Posterior cingulate gyrus (tissue), 11 donors: ENCODE data around the gene EMC10.
A peak's percentile ranks its signal among the peaks of the same experiment; 100 is the strongest.

Experiments
- DNase-seq, 10 donors: peaks; one replicate each; pipeline versions ENCODE4 v3.0.0 to v3.0.0-alpha.2; 2020 to 2021; ENCODE audit warnings: mixed read lengths in 3 of 10
- intact Hi-C: fragments of 100-400 bp; cut with DNase I; formaldehyde crosslinking; loops from one replicate; pipeline ENCODE4 v1.15.1; 2023

EMC10 gene

DNA sequence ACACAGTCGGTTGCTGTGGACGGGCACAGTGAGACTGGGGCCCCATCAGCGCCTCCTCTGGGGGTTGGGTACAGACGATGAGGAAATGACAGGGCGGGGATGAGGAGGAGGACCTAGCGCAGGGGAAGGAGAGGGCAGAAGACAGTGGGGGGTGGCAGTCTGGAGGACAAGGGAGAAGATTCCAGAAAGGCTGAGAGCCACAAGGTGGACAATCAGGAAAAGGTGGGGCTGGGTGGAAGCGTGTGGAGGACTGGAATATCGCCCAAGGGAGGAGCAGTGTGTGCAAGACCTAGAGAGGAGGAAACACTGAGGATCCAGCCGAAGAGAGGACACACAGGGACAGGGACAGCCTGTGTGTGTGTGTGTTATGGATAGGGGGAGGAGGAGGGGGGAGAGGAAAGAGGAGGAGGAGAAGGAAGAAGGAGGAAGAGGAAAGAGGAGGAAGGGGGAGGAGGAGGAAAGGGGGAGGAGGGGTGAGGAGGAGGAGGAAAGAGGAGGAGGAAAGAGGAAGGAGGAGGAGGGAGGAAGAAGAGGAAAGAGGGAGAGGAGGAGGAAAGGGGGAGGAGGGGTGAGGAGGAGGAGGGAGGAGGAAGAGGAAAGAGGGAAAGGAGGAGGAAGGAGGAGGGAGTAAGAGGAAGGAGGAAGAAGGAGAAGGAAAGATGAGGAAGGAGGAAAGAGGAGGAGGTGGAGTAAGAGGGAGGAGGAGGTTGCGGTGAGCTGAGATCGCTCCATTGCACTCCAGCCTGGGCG, 16.2 kb downstream of the EMC10 start:
- intact Hi-C loops, result loop anchor here (10.0 kb wide), 1 partner anchor 52 kb away; no protein-coding TSS in a partner anchor
- peak in 3 of 10 donors; percentile 2 to 84 (median 52) for DNase-seq

DNA sequence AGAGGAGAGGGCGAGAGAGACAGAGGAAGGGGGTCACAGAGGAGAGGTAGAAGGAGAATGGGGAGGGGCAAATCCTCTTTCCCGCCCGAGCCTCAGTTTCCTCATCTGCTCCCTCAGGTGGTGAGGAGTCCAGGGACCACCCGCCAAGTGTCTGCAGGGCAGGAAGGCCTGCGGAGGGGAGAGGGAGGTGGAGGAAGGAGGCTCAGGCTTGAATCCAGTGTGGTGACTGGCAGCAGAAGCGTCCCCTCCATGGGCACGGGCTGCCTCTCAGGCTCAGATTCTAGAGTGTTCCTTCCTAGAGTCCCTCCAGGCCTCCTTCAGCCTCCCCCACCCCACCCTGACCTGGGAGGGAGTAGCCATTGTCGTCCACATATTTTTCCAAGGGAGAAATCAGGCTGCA, 16.9 kb downstream of the EMC10 start:
- DNase-seq, result peak in 3 of 10 donors; percentile 6 to 57 (median 35)
- intact Hi-C loops, result loop anchor here (10.0 kb wide), 1 partner anchor 52 kb away; no protein-coding TSS in a partner anchor

DNA sequence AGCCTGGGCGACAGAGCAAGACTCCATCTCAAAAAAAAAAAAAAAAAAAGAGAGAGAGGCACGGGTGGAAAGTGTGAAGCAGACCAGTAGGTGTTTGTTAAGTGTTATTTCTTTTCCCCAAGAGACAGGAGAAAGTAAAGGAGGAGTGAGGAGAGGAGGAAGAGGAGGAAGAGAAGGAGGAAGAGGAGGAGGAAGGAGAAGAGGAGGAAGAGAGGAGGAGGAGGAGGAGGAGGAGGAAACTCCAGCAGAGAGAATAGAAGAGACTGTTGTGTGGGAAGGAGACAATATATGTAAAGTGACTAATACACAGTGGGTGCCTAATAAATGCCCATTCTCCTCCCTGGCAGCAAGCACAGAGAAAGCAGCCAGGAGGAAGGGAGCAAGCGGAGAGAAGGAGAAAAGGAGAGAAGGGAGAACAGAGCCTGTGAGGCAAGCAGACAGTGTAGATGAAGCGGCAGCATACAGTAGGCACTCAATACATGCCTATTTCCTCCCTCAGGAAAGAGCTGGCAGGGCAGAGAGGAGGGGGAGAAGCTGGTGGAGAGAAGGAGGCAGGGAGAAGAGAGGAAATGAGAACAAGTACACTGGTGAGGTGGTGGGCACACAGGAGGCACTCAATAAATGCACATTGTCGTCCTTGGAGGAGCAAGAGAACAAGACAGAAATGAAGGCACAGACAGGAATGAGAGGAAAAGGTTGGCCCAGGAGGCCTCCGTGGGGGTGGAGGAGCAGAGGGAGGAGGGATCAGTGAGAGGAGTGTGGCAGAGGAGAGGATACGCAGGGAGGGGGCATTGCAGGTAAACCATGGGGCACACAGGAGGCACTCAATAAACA, 18.1 kb downstream of the EMC10 start:
- intact Hi-C loops, result loop anchor here (10.0 kb wide), 1 partner anchor 50 kb away; no protein-coding TSS in a partner anchor
- DNase-seq, result peak in 2 of 10 donors; percentile 6 to 47

DNA sequence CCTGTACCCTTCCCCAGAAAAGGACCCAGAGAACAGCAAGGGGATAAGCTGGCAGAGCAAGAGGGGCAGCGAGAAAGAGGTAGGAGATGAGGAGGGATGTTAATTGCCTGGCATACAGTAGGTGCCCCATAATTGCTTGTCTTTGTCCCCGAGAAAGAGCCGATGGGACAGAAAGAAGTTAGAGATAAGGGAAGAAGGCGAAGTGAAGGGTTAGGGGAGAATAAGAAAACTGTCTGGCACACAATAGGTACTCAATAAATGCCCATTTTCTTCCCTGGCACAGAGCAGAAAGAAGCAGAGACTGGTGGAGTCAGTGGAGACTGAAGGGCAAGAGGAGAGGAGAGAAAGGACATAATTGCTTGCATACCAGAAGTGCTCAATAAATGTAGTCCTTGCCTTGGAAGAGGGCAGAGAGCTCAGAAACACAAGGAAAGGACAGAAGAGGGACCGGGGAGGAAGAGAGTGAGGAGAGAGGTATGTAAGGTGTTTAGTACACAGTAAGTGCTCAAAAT, 18.8 kb downstream of the EMC10 start:
- intact Hi-C loops, result loop anchor here (10.0 kb wide), 1 partner anchor 50 kb away; no protein-coding TSS in a partner anchor
- no peak for DNase-seq

DNA sequence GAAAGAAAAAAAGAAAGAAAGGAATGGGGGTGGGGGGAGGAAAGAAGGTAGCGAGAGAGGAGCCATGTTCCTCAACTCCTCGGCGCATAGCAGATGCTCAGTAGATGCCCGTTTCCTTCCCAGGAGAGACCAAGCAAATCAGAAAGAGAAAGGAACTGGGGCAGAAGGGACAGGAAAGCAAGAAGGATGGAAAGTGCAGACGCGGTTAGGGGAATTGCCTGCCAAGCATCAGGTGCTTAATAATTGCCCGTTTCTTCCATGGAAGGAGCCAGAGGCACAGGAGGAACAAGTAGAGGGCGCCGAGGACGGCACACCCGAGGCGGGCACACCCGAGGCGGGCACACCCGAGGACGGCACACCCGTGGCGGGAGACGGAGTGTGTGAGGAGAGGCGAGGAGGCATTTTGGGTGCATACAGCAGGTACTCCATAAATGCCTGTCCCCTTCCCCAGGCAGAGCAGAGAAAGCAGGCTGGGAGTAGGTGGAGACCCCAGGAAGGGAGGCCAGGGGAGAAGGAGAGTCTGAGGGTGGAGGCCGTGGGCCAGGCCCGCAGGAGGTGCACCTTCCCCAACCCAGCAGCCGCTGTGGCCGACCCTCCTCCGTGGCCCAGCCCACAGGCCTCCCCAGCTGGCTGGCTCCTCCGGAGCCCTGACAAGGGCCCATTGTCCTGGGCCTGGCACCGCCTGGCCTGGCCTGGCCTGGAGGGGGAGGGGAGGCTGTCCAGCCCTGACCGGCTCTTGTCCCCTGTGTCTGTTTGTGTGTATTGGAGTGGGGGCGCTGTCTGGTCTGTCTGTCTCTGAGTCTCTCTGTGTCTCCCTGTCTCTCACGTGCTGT, 20.1 kb downstream of the EMC10 start:
- intact Hi-C loops, result loop anchor here (10.0 kb wide), 1 partner anchor 48 kb away; no protein-coding TSS in a partner anchor
- DNase-seq, result peak; percentile 83 to 99 (median 90)

DNA sequence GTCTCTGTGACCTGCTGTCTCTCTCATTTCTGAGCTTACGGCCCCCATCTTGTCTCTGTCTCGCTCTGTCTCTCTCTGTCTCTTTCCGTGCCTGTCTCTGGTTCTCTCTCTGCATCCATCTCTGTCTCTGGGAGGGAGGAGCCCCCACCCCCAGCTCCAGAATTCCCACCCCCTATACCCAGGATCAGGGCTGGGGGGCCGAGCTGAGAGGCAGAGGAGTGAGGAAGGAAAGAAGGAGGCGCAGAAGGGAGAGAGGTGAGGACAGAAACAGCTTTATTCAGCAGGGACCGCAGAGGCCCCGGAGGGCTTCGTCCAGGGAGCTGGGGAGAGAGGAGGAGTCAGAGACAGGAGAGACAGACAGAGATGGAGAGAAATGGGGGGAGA, 20.7 kb downstream of the EMC10 start:
- intact Hi-C loops, result loop anchor here (10.0 kb wide), 1 partner anchor 48 kb away; no protein-coding TSS in a partner anchor
- peak in 3 of 10 donors; percentile 4 to 80 (median 75) for DNase-seq

DNA sequence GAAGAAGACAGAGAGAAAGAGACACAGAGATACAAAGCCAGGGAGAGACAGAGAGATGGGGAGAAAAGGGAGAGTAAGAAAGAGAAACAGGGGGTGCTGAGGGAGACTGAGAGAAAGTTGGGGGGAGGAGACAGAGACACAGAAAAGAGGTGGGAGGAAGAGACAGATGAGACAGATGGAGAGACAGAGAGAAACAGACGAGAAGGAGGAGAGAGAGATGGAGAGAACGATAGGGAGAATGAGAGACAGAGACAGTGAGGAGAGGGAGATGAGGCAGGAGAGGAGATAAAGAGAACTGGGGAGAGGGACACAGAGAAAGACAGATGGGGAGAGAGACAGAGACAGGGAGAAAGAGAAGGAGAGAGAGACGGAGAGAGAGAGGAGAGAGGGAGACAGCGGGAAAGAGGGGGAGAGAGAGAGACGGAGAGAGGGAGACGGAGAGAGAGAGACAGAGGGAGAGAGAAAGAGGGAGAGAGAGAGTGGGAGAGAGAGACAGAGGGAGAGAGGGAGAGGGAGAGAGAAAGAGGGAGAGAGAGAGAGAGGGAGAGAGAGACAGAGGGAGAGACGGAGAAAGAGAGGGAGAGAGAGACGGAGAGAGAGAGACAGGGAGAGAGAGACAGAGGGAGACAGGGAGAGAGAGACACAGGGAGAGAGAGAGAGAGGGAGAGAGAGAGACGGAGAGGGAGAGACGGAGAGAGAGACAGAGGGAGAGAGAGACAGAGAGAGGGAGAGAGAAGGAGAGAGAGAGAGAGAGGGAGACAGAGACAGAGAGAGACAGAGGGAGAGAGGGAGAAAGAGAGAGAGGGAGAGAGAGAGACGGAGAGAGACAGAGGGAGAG, 22.1 kb downstream of the EMC10 start:
- intact Hi-C loops, result loop anchor here (10.0 kb wide), 1 partner anchor 46 kb away; no protein-coding TSS in a partner anchor
- no peak for DNase-seq

DNA sequence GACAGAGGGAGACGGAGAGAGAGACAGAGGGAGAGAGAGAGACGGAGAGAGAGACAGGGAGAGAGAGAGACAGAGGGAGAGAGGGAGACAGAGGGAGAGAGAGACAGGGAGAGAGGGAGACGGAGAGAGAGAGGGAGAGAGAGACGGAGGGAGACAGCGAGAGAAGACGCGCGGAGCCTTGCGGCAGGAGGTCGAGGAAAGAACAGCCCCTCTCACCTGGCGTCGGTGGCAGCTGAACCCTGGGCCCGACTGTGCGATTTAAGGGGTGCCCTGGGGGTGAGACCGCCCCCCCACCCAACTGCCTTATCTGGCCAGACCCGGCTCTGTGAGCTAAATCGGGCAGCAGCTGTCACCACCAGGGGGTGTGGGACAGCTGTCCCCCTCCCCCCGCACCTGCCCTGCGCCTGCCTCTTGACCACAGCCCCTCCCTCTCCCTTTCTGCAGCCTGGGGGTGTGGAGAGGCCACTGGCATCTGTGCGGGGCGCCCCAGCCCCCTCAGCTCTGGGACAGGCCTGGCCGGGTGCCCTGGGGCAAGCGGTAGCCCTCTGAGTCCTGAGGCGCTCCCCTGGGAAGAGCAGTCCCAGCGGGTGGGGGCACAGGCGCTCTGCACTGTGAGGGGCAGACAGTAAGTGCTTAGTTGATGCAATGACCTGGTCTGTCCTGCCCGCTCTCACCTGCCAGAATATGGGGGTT, 23.9 kb downstream of the EMC10 start:
- DNase-seq, result peak in 5 of 10 donors; percentile 18 to 93 (median 67)
- intact Hi-C loops, result no loop called here

DNA sequence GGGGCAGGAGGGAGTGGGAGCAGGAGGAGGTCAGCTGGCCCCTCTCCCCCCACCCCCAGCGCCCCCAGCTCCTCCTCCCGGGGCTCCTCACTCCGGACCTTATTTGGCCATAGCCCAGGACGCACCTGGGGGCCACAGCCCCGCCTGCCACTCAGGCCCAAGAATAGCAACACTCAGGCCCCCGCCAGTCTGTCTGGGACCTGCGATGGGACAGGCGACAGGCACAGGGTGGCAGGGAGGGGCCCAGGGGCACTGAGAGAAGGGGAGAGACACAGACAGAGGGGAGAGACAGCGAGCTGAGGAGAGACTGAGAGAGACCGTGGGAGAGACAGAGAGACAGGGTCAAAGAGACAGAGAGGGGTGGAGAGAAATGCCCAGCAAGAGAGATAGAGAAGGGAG, 24.4 kb downstream of the EMC10 start:
- peak in 4 of 10 donors; percentile 4 to 74 (median 64) for DNase-seq
- intact Hi-C loops, result no loop called here

DNA sequence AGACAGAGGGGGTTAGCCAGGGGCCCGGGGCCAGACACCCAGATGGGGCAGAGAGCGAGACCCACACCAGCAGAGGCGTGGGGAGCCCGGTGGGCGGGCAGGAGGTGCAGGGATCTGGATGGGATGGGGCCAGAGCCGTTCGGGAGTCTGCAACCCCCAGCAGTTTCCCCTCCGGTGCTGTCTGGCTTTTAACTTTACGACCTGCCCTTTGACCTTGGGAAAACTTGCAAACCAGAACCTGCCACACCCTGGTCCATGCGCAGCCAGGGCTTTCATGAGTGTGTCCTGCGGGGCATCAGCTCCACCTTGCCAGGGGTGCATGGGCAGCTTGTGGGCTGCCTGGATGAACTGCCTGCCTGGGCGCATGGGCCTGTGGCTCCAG, 24.9 kb downstream of the EMC10 start:
- DNase-seq, result peak in 3 of 10 donors; percentile 16 to 78 (median 32)
- intact Hi-C loops, result no loop called here

DNA sequence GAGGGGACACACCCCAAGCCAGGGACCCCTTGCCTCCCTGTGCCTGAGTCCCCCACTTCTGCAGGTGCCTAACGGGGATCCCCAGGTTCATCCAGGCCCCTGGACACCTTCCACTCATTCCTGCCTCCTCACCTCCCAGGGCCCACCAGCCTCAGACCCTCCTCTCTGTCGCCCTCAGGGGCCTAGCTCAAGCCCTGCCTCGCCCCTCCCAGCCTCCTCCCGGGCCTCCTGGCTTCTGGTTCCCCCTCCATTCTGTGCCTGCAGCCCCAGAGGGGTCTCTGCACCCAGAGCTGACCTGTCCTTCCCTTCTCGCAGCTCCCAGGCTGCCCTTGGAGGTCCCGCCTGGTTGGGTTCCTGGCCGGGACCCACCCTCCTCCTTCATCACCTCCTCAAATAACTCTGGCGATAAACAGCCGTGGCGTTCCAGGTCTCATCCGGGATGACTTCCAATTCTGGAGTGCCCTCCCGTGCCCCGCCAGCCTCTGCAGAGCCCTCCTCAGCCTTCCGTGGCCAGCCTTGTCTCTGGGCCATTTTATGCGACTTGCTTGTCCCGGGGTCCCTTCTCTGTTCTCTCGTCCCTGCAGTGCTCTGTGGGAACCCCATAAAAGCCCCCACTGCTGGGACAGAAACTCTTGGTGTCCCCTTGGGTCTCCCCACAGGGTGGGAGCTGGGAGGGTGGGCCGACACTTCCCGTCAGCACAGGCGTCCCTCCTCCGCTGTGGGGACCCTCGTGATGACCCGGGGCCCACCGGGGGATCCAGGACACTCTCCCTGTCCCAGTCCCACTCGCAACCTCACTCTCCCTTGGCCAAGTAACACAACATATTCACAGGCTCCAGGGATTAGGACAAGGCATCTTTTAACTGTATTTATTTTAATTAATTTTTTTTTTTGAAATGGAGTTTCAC, 25.5 kb downstream of the EMC10 start:
- DNase-seq, result peak in 4 of 10 donors; percentile 16 to 77 (median 64)
- intact Hi-C loops, result no loop called here

DNA sequence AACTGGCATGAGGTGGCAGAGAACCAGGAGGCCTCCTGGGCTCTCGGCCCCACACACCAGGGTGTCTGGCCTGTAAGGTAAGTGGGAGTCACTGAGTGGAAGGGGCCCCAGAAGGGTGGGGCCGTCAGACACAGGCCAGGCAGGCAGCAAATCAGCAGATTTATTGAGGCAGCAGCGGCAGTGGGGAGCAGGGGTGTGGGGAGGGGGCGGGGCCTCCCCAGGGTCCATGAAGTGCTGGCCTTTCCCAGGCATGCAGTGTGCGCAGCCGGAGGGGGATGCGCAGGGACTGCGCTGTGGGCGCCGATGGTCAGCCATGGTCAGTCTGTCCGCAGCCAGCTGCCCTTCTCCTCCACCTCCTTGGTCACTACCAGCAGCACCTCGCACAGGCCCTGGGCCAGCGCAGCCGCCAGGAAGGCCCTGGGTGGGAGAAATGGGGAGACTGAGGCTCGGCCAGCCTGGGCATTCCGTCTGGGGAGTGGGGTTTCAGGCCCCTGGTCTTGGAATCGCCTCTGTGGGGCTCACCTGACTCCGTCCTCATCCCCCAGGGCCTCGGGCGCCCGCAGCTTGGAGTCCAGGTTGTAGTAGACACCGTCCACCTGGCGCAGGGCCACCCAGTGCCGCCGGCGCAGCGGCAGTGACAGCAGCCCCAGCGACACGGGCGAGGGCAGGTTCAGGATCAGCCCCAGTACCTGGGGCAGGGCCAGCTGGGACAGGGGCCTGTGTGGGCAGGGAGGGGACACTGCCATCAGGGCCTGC, 29.7 kb downstream of the EMC10 start:
- intact Hi-C loops, result no loop called here
- peak in 4 of 10 donors; percentile 20 to 83 (median 70) for DNase-seq

DNA sequence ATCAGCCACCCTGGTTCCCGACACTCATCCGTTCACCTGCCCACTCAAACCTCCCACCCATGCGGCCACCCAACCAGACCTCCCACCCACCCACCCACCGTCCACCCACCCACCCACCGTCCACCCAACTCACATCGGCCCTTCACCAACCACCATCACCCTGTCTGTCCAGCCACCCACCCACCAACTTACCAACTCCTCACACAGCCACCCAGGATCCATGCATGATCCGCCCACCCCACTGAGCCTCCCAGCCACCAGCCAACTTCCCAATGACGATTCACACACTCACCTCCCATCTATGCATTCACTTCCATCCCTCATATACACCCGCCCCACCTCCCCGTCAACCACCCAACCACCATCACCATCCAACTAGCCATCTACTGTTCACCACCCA, 30.4 kb downstream of the EMC10 start:
- intact Hi-C loops, result no loop called here
- peak in 2 of 10 donors; percentile 1 to 55 for DNase-seq

DNA sequence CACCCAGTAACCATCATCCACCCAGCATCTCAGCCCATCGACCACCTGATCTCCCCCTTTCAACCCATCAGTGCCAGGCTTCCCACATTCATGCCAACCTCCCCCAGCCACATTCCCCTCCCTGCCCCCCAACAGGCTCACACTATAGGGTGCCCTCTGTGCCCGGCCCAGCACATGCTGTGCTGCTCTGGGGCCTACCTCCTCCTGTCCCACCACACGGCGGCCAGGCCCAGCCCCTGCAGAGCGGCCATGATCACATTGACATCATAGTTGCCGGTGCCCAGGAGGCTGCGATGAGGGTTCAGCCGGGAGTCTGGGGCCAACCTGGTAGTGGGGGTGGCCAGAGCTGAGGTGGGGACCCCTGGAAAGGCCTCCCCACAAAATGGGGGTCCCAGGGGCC, 31.1 kb downstream of the EMC10 start:
- peak in 4 of 10 donors; percentile 16 to 77 (median 34) for DNase-seq
- intact Hi-C loops, result no loop called here

DNA sequence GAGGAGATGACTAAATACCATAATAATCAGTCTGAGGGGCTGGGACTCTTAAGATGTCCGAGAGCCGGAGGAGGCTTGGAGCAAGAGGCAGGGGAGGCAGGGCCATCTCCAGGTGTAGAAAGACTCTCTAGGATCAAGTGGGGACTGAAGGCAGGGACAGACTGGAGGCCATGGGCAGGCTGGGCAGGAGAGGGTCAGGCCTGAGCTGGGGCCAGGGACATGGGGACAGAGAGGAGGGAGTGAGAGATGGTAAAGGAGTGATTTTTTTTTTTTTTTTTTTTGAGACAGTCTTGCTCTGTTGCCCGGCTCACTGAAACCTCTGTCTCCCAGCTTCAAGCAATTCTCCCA, 32.5 kb downstream of the EMC10 start:
- intact Hi-C loops, result no loop called here

DNA sequence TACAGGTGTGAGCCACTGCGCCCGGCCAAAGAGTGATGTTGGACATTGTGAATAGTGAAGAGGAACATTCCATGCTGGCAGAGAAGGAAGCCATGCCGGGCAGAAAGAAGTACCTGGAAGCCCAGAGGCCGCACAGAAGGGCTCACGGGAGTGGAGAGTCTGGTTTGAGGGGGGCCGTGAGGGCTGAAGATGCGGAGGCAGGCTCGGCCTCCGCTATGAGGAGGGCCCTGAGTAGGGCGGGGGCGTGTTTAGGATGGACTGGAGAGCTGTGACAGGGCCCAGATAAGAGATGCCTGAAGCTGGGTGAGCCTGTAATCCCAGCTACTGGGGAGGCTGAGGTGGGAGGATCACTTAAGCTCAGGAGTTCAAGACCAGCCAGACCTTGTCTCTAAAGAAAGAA, 33.1 kb downstream of the EMC10 start:
- intact Hi-C loops, result no loop called here
- peak in 4 of 10 donors; percentile 22 to 64 (median 50) for DNase-seq

More for the DNA sequence above, 32.5 kb downstream of the EMC10 start:
- peak in 3 of 10 donors; percentile 4 to 33 (median 26) for DNase-seq
